ENCODE results near the gene WDR27. TPM values are rescaled to one million over a fixed set of nuclear protein-coding genes. Genes with fewer than 3 reads are reported as not detected.

Gene WDR27
- total RNA-seq, 2 experiments from 2014 or later: 77.2 to 108 TPM

DNA sequence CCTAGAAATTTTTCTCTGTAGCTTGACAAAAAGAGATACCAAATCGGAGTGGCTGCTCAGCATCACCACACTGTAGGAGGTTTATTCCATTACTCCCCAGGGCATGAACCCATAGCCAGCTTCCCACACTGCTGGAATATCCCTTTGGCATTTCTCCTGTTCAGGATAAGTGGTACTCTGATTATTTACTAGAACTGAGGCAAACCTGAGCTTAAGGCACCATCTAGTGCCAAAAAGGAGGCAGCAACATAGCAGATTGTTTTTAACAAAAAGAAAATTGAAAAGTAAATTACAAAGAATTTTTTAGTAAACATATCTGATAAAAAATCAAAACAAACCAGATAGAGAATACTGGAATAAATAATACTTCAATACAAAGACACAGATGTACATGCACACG is 181.7 kb downstream of the WDR27 start:
- Histone ChIP-seq H3K27ac (ENCODE audit: low read depth, low read length, poor library complexity, severe bottlenecking) (no peak overlapping the region), H3K9me2 (ENCODE audit: insufficient read depth, low read length) (no peaks in the 10 kb centered on the region), H3K4me1 (ENCODE audit: insufficient read depth, low read length, poor library complexity, severe bottlenecking) (no peaks in the 10 kb centered on the region), H3K4me3 (ENCODE audit: low read depth, low read length, poor library complexity, severe bottlenecking) (no peak overlapping the region), H3K4me2 (ENCODE audit: low read length) (no peak overlapping the region), H3K9me3 (ENCODE audit: low read length) (no peaks in the 10 kb centered on the region), H2AFZ (ENCODE audit: low read length) (no peak overlapping the region), H3K79me2 (ENCODE audit: insufficient read depth, low read depth, low read length) (no peaks in the 10 kb centered on the region), H3K36me3 (ENCODE audit: insufficient read depth, low read length) (no peaks in the 10 kb centered on the region), H4K20me1 (ENCODE audit: insufficient read depth, low read length) (no peaks in the 10 kb centered on the region)
- ChIA-PET POLR2A (interaction anchor here (1.0 kb wide), 1 partner anchor 10 kb away, joined by 3 read pairs; no protein-coding TSS in a partner anchor), CTCF (ENCODE audit: unreplicated experiment) (no interaction called here)
- no TSS peak for BruUV-seq (replicated peaks)
- intact Hi-C loops (cut with micrococcal nuclease; ENCODE audit: unreplicated experiment): no loop called here
- TF ChIP-seq EZH2phosphoT487 (IDR thresholded peaks at IDR 0.05; ENCODE audit: borderline replicate concordance, low read depth, low read length): no peak
- TF ChIP-seq CTCF (conservative IDR thresholded peaks at IDR 0.05; ENCODE audit: low read length): 0 out of 2 replicates have a peak, but pooled peaks have one; percentile 9
- DNase-seq (ENCODE audit: low spot score): no peak

DNA sequence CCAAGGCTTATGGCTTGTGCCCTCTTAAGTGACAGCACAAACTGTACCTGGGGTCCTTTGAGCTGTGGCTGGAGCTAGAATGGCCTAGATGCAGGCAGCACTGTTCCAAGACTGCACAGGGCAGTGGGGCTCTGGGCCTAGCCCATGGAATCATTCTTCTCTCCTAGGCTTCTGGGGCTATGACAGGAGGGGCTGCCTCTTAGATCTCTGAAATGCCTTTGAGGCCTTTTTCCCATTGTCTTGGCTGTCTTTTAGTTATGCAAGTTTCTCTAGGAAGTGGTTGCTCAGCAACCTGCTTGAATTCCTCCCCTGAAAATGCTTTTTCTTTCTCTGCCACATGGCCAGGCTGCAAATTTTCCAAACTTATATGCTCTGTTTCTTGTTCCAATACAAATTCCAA is 183.4 kb downstream of the WDR27 start:
- BruUV-seq (replicated peaks): no TSS peak

More for the DNA sequence above, 183.4 kb downstream of the WDR27 start:
- CTCF ChIA-PET (ENCODE audit: unreplicated experiment): no interaction called here
- Histone ChIP-seq H3K9me3 (ENCODE audit: low read length) (no peaks in the 10 kb centered on the region), H3K79me2 (ENCODE audit: insufficient read depth, low read depth, low read length) (no peaks in the 10 kb centered on the region), H4K20me1 (ENCODE audit: insufficient read depth, low read length) (no peaks in the 10 kb centered on the region), H2AFZ (ENCODE audit: low read length) (no peak overlapping the region), H3K36me3 (ENCODE audit: insufficient read depth, low read length) (no peaks in the 10 kb centered on the region), H3K9me2 (ENCODE audit: insufficient read depth, low read length) (no peaks in the 10 kb centered on the region), H3K4me1 (ENCODE audit: insufficient read depth, low read length, poor library complexity, severe bottlenecking) (no peaks in the 10 kb centered on the region), H3K4me2 (ENCODE audit: low read length) (no peak overlapping the region), H3K4me3 (ENCODE audit: low read depth, low read length, poor library complexity, severe bottlenecking) (no peak overlapping the region), H3K27ac (ENCODE audit: low read depth, low read length, poor library complexity, severe bottlenecking) (no peak overlapping the region)
- TF ChIP-seq EZH2phosphoT487 (IDR thresholded peaks at IDR 0.05; ENCODE audit: borderline replicate concordance, low read depth, low read length): no peak
- no peak for TF ChIP-seq CTCF (conservative IDR thresholded peaks at IDR 0.05; ENCODE audit: low read length)
- no peak for DNase-seq (ENCODE audit: low spot score)
- intact Hi-C loops (cut with micrococcal nuclease; ENCODE audit: unreplicated experiment): no loop called here
- POLR2A ChIA-PET: no interaction called here
